ENCODE measurements around the gene BMPR2. TPM values are rescaled to one million over a fixed set of nuclear protein-coding genes. Genes with fewer than 3 reads are reported as not detected.

The BMPR2 gene
- total RNA-seq, 1 donor from 2014 or later = 16.5 TPM

- intact Hi-C loops (cut with micrococcal nuclease) = no loop called here
- ATAC-seq (ENCODE audit: low read depth) (no peak), DNase-seq (no peak)
- Mint-ChIP-seq H3K9me3 (no peaks in the 10 kb centered on the region), H3K27me3 (no peaks in the 10 kb centered on the region), H3K4me3 (no peak overlapping the region), H3K27ac (no peak overlapping the region), H3K4me1 (no peaks in the 10 kb centered on the region), H3K36me3 (ENCODE audit: low read depth) (peaks cover 7% of the 10 kb centered on the region)
- ChIA-PET POLR2A (no interaction called here), CTCF (no interaction called here)
- TF ChIP-seq CTCF (IDR thresholded peaks at IDR 0.05) = no peak
Observed at GRCh38 chr2:202337706-202338346, 38.3 kb upstream of the BMPR2 start.

- no peak overlapping the region for H3K27ac Mint-ChIP-seq
- H3K4me1 Mint-ChIP-seq = no peaks in the 10 kb centered on the region
- H3K36me3 Mint-ChIP-seq (ENCODE audit: low read depth) = peaks cover 4% of the 10 kb centered on the region
- H3K27me3 Mint-ChIP-seq = no peaks in the 10 kb centered on the region
- no peak overlapping the region for H3K4me3 Mint-ChIP-seq
- intact Hi-C loops (cut with micrococcal nuclease) = no loop called here
- DNase-seq = no peak
- CTCF ChIA-PET = no interaction called here
- ATAC-seq (ENCODE audit: low read depth) = no peak
- POLR2A ChIA-PET = no interaction called here
- TF ChIP-seq CTCF (IDR thresholded peaks at IDR 0.05) = no peak
- H3K9me3 Mint-ChIP-seq = no peaks in the 10 kb centered on the region
Observed at GRCh38 chr2:202339071-202339870, 36.9 kb upstream of the BMPR2 start.

GRCh38 chr2:202344178-202344577, 31.9 kb upstream of the BMPR2 start:
- Mint-ChIP-seq H3K36me3 (ENCODE audit: low read depth) (peaks cover 3% of the 10 kb centered on the region), H3K4me1 (no peaks in the 10 kb centered on the region), H3K4me3 (no peak overlapping the region), H3K27ac (no peak overlapping the region), H3K9me3 (no peaks in the 10 kb centered on the region), H3K27me3 (no peaks in the 10 kb centered on the region)
- TF ChIP-seq CTCF (IDR thresholded peaks at IDR 0.05) = no peak
- no peak for ATAC-seq (ENCODE audit: low read depth)
- intact Hi-C loops (cut with micrococcal nuclease) = no loop called here
- ChIA-PET POLR2A (no interaction called here), CTCF (no interaction called here)
- DNase-seq = no peak

- no peak overlapping the region for H3K4me3 Mint-ChIP-seq
- no peak overlapping the region for H3K27ac Mint-ChIP-seq
- DNase-seq = no peak
- intact Hi-C loops (cut with micrococcal nuclease) = no loop called here
- CTCF ChIA-PET = no interaction called here
- H3K4me1 Mint-ChIP-seq = no peaks in the 10 kb centered on the region
- POLR2A ChIA-PET = no interaction called here
- no peaks in the 10 kb centered on the region for H3K9me3 Mint-ChIP-seq
- TF ChIP-seq CTCF (IDR thresholded peaks at IDR 0.05) = no peak
- H3K27me3 Mint-ChIP-seq = no peaks in the 10 kb centered on the region
- ATAC-seq (ENCODE audit: low read depth) = no peak
- no peaks in the 10 kb centered on the region for H3K36me3 Mint-ChIP-seq (ENCODE audit: low read depth)
Observed at GRCh38 chr2:202346180-202346579, 29.9 kb upstream of the BMPR2 start.

GRCh38 chr2:202353430-202353829, 22.7 kb upstream of the BMPR2 start:
- no peak for TF ChIP-seq CTCF (IDR thresholded peaks at IDR 0.05)
- ChIA-PET POLR2A (no interaction called here), CTCF (no interaction called here)
- Mint-ChIP-seq H3K27me3 (no peaks in the 10 kb centered on the region), H3K9me3 (no peaks in the 10 kb centered on the region), H3K36me3 (ENCODE audit: low read depth) (no peaks in the 10 kb centered on the region), H3K27ac (no peak overlapping the region), H3K4me3 (no peak overlapping the region), H3K4me1 (no peaks in the 10 kb centered on the region)
- DNase-seq = no peak
- ATAC-seq (ENCODE audit: low read depth) = no peak
- intact Hi-C loops (cut with micrococcal nuclease) = no loop called here
